Karpas-422 (cell line): ENCODE measurements around the gene RABGAP1L. TPM values are rescaled to one million over a fixed set of nuclear protein-coding genes. Genes with fewer than 3 reads are reported as not detected.

Experiments used
- DNase-seq: peaks from one replicate; pipeline ENCODE4 v3.0.0-alpha.2; 2015
- H2AFZ ChIP-seq: fragments of 200-600 bp; sonication (generic); 2 replicates; pipeline ENCODE4 v1.6.1; 2014; ENCODE audit warnings: antibody characterized with exemption, low read length, mixed read lengths
- H3K27ac ChIP-seq: fragments of 200-600 bp; sonication (generic); 2 replicates; pipeline ENCODE4 v1.5.1; 2014; ENCODE audit warnings: mild to moderate bottlenecking, low read length, moderate library complexity
- H3K27me3 ChIP-seq: fragments of 200-600 bp; sonication (generic); 2 replicates; pipeline ENCODE4 v1.6.1; 2014; ENCODE audit warnings: low read length, mixed read lengths
- H3K36me3 ChIP-seq: fragments of 200-600 bp; sonication (generic); 2 replicates; pipeline ENCODE4 v1.6.1; 2014; ENCODE audit warnings: low read length, mixed read lengths; ENCODE audit not compliant: insufficient read depth
- H3K4me1 ChIP-seq: fragments of 200-600 bp; sonication (generic); 2 replicates; pipeline ENCODE4 v1.6.1; 2014; ENCODE audit warnings: mild to moderate bottlenecking, low read length, mixed read lengths
- H3K4me2 ChIP-seq: fragments of 200-600 bp; sonication (generic); 2 replicates; pipeline ENCODE4 v1.6.1; 2014; ENCODE audit warnings: low read length, low read depth, mild to moderate bottlenecking; ENCODE audit not compliant: poor library complexity, severe bottlenecking
- H3K4me3 ChIP-seq: fragments of 200-600 bp; sonication (generic); 2 replicates; pipeline ENCODE4 v1.5.1; 2014; ENCODE audit warnings: mild to moderate bottlenecking, antibody characterized with exemption, low read length, mixed read lengths
- H3K79me2 ChIP-seq: fragments of 200-600 bp; sonication (generic); 2 replicates; pipeline ENCODE4 v1.6.1; 2014; ENCODE audit warnings: mild to moderate bottlenecking, low read length, mixed read lengths
- H3K9ac ChIP-seq: fragments of 200-600 bp; sonication (generic); 2 replicates; pipeline ENCODE4 v1.6.0; 2014; ENCODE audit warnings: low read length
- H3K9me2 ChIP-seq: fragments of 200-600 bp; sonication (generic), shearing (Covaris generic); replicated peaks from 2 replicates; pipeline ENCODE4 v1.6.0; 2014; ENCODE audit warnings: mild to moderate bottlenecking, low read length, moderate library complexity; ENCODE audit not compliant: insufficient read depth
- H3K9me3 ChIP-seq: fragments of 300-700, 200-600 bp; sonication (generic); 2 replicates; pipeline ENCODE4 v1.6.1; 2014; ENCODE audit warnings: low read length, mixed read lengths
- H4K20me1 ChIP-seq: fragments of 200-600 bp; sonication (generic); 2 replicates; pipeline ENCODE4 v1.6.1; 2014; ENCODE audit warnings: mild to moderate bottlenecking, antibody characterized with exemption, low read length, low read depth; ENCODE audit not compliant: insufficient read depth
- total RNA-seq: library from RNA; depleted of rRNA; stranded (reverse); fragments of >200 nt; shearing (Covaris generic); gene quantifications from 2 replicates; pipeline ENCODE4 v1.2.3, GENCODE V29; 2014; ENCODE audit warnings: low replicate concordance

RABGAP1L gene
- total RNA-seq, 1 experiment from 2014 or later, result 28.9 TPM

DNA sequence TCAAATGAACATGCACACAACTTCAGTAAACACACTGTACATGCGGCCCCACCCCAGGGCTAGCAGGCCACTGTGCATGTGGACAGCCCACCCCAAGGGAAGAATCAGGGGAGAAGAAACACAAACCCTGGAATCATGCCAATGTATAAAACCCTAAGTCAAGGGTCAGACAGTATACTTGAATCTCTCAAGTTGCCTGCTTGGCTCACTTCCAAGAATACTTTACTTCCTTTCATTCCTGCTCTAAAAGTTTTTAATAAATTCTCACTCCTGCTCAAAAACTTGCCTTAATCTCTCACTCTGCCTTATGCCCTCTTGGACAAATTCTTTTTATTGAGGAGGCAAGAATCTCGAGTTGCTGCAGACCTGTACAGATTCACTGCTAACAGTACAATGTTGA is 609.2 kb downstream of the RABGAP1L start:
- no peak for DNase-seq
- no peaks in the 10 kb centered on the region for H3K79me2 ChIP-seq
- no peak overlapping the region for H3K4me3 ChIP-seq
- H3K4me1 ChIP-seq, result no peaks in the 10 kb centered on the region
- no peaks in the 10 kb centered on the region for H3K27me3 ChIP-seq
- no peaks in the 10 kb centered on the region for H3K36me3 ChIP-seq
- H2AFZ ChIP-seq, result no peak overlapping the region
- no peaks in the 10 kb centered on the region for H3K9me3 ChIP-seq
- no peaks in the 10 kb centered on the region for H3K9me2 ChIP-seq
- H3K4me2 ChIP-seq, result no peak overlapping the region
- H3K27ac ChIP-seq, result no peak overlapping the region
- no peak overlapping the region for H3K9ac ChIP-seq
- H4K20me1 ChIP-seq, result no peaks in the 10 kb centered on the region

DNA sequence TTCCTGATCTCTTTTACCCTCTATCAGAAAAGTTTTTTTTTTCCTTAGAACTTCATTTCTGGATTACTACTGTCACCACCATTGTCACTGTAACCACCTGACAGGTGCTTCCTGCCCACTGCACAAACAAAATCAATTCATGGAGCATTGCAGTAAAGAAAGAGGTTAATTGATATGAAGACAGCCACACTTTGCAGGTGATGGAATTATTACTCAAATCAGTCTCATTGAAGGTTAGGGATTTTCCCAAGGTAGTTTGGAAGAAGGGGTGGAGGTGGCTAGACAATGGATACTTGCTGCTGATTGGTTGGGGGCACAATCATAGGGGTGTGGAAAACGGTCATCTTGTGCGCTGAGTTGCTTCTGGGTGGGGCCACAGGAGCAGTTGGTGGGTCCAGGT is 609.6 kb downstream of the RABGAP1L start:
- no peak overlapping the region for H2AFZ ChIP-seq
- no peaks in the 10 kb centered on the region for H3K4me1 ChIP-seq
- H3K4me3 ChIP-seq, result no peak overlapping the region
- no peak overlapping the region for H3K9ac ChIP-seq
- no peaks in the 10 kb centered on the region for H3K9me3 ChIP-seq
- no peaks in the 10 kb centered on the region for H4K20me1 ChIP-seq
- no peaks in the 10 kb centered on the region for H3K27me3 ChIP-seq
- H3K9me2 ChIP-seq, result no peaks in the 10 kb centered on the region
- no peak overlapping the region for H3K27ac ChIP-seq
- DNase-seq, result no peak
- no peaks in the 10 kb centered on the region for H3K79me2 ChIP-seq
- no peaks in the 10 kb centered on the region for H3K36me3 ChIP-seq
- no peak overlapping the region for H3K4me2 ChIP-seq

DNA sequence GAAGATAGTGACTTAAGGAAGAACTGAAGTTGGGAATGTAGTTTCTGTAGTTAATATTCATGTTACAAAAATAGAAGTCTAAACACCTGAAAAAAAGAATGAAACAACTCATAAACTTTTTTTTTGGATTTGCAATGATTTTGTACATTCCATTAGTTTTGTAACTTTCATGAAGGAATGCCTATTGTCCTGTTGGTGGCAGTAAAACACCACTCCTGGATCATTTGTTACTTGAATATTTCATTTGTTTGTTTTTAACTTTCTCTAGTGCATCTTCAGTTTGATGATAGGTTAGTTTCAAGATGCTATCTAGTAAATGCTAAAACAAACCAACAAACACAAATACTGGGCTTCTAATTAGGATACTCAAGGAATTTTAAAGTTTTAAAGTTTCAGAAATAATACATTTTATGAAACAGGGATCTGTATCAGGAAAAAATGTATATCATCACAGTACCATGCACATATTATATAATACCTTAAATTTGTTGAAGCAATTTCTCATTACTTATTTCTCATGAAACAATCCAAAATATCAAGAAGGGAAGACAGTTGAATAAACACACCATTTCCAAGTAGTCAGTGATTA is 610.7 kb downstream of the RABGAP1L start:
- H4K20me1 ChIP-seq, result no peaks in the 10 kb centered on the region
- H3K9ac ChIP-seq, result no peak overlapping the region
- no peak overlapping the region for H3K4me2 ChIP-seq
- no peaks in the 10 kb centered on the region for H3K4me1 ChIP-seq
- H3K9me2 ChIP-seq, result no peaks in the 10 kb centered on the region
- no peak overlapping the region for H3K27ac ChIP-seq
- H3K36me3 ChIP-seq, result no peaks in the 10 kb centered on the region
- H3K27me3 ChIP-seq, result no peaks in the 10 kb centered on the region
- no peak overlapping the region for H3K4me3 ChIP-seq
- H3K79me2 ChIP-seq, result no peaks in the 10 kb centered on the region
- DNase-seq, result peak; percentile 77
- no peak overlapping the region for H2AFZ ChIP-seq
- no peaks in the 10 kb centered on the region for H3K9me3 ChIP-seq

DNA sequence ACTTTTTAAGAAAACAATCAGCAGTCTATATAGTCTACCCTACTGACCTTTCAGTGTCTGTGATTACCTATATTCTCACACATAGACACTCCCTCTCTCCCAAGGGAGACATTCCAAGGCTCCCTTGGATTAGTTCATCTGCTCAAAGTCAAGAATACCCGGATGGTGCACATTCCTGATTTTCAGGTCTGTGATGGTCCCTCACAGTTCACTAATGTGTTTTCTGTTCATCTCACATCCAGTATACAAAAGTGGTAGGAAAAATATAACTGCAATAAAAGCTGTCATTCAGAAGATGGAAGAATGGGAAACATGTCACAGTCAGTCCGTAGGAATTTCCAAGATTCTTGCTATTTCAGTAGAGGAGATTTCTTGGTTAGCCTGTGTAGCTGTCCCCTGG is 616.3 kb downstream of the RABGAP1L start:
- H3K27ac ChIP-seq, result no peak overlapping the region
- no peaks in the 10 kb centered on the region for H3K4me1 ChIP-seq
- H3K27me3 ChIP-seq, result no peaks in the 10 kb centered on the region
- no peaks in the 10 kb centered on the region for H3K9me2 ChIP-seq
- no peak overlapping the region for H3K4me2 ChIP-seq
- no peak overlapping the region for H3K9ac ChIP-seq
- DNase-seq, result no peak
- H4K20me1 ChIP-seq, result no peaks in the 10 kb centered on the region
- H2AFZ ChIP-seq, result no peak overlapping the region
- no peaks in the 10 kb centered on the region for H3K9me3 ChIP-seq
- H3K36me3 ChIP-seq, result no peaks in the 10 kb centered on the region
- H3K4me3 ChIP-seq, result no peak overlapping the region
- H3K79me2 ChIP-seq, result no peaks in the 10 kb centered on the region

DNA sequence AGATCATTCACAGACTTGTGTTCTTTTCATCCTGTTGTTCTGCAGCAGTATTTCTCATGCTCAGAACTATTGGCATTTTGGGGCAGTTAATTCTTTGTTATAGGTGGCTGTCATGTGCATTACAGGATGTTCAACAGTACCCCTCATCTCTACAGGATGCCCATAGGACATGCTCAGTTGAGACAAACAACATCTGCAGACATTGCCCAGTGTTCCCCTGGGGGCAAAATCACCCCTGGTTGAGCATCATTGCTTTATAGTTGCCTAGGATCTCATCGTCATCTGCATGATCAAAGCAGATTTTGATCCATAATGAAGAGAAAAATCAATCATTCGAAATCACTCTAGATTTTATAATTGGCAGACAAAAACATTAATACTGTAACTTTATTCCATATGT is 617.9 kb downstream of the RABGAP1L start:
- Histone ChIP-seq H3K36me3 (no peaks in the 10 kb centered on the region), H3K9ac (no peak overlapping the region), H3K4me1 (no peaks in the 10 kb centered on the region), H3K9me3 (no peaks in the 10 kb centered on the region), H3K27ac (no peak overlapping the region), H3K9me2 (no peaks in the 10 kb centered on the region), H2AFZ (no peak overlapping the region), H3K4me3 (no peak overlapping the region), H3K4me2 (no peak overlapping the region), H4K20me1 (no peaks in the 10 kb centered on the region), H3K79me2 (no peaks in the 10 kb centered on the region), H3K27me3 (no peaks in the 10 kb centered on the region)
- no peak for DNase-seq

DNA sequence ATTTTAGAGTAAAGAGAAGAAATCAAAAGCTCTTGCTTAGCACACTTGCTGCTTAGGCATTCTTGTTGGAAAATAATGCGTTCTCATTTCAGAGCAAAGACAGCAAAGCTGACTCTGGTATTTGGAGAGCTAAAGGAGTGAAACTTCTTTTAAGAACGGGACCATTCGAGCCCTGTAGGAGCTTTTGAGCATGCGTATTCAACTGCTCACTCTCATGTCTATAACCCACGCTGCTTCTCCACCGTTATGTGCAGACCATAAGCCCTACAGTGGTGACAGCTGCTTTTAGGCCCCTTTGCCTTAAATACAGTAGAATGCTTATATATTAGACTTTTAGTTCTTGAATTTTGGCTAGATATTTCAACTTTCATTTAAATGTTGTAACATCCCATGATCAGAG is 626.2 kb downstream of the RABGAP1L start:
- no peaks in the 10 kb centered on the region for H3K9me2 ChIP-seq
- DNase-seq, result no peak
- no peaks in the 10 kb centered on the region for H3K9me3 ChIP-seq
- H2AFZ ChIP-seq, result no peak overlapping the region
- H3K4me1 ChIP-seq, result no peaks in the 10 kb centered on the region
- H3K79me2 ChIP-seq, result no peaks in the 10 kb centered on the region
- H3K4me3 ChIP-seq, result no peak overlapping the region
- H3K27me3 ChIP-seq, result no peaks in the 10 kb centered on the region
- no peak overlapping the region for H3K27ac ChIP-seq
- H3K36me3 ChIP-seq, result no peaks in the 10 kb centered on the region
- H3K4me2 ChIP-seq, result no peak overlapping the region
- no peak overlapping the region for H3K9ac ChIP-seq
- no peaks in the 10 kb centered on the region for H4K20me1 ChIP-seq

DNA sequence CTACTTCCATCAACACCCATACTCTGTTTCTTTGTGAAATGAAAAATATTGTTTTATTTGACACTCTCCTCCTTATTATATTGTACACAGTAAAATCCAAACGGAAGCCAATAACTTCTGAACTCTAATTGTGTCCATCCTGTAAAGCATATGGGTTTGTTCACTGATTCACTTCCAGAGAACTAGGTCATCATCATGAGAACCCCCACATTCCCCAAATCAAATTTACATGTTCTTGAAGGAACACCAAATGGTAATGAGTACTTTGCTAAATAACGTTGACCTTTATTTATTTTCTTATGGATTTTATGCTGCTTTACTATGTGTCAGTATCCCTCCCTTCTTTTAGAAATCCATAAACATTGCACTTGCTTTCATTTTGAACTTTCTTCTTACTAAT is 627.0 kb downstream of the RABGAP1L start:
- Histone ChIP-seq H3K9me3 (no peaks in the 10 kb centered on the region), H3K36me3 (no peaks in the 10 kb centered on the region), H3K79me2 (no peaks in the 10 kb centered on the region), H3K4me1 (no peaks in the 10 kb centered on the region), H4K20me1 (no peaks in the 10 kb centered on the region), H3K27ac (no peak overlapping the region), H3K4me3 (no peak overlapping the region), H3K9ac (no peak overlapping the region), H3K4me2 (no peak overlapping the region), H3K9me2 (no peaks in the 10 kb centered on the region), H2AFZ (no peak overlapping the region), H3K27me3 (no peaks in the 10 kb centered on the region)
- no peak for DNase-seq

DNA sequence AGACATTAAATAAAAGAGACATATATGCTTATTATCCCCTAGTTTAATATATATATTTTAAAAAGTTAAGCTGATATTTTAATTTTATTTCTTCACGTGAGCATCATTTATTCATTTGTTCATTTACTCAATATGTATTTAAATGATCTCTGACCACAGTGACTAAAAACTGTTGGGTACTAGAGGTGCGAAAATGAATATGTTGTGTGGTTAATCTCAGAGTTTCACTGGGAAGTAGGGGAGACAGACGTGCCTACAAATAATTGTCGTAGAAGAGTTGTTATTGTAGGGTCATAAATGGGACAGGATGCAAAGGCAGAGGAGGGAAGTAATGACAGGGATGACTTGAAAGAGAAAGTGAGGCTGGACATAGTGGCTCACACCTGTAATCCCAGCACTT is 627.4 kb downstream of the RABGAP1L start:
- Histone ChIP-seq H3K4me2 (no peak overlapping the region), H3K9me3 (no peaks in the 10 kb centered on the region), H3K79me2 (no peaks in the 10 kb centered on the region), H3K36me3 (no peaks in the 10 kb centered on the region), H3K9me2 (no peaks in the 10 kb centered on the region), H3K4me3 (no peak overlapping the region), H3K4me1 (no peaks in the 10 kb centered on the region), H3K27me3 (no peaks in the 10 kb centered on the region), H4K20me1 (no peaks in the 10 kb centered on the region), H3K27ac (no peak overlapping the region), H3K9ac (no peak overlapping the region), H2AFZ (no peak overlapping the region)
- no peak for DNase-seq

DNA sequence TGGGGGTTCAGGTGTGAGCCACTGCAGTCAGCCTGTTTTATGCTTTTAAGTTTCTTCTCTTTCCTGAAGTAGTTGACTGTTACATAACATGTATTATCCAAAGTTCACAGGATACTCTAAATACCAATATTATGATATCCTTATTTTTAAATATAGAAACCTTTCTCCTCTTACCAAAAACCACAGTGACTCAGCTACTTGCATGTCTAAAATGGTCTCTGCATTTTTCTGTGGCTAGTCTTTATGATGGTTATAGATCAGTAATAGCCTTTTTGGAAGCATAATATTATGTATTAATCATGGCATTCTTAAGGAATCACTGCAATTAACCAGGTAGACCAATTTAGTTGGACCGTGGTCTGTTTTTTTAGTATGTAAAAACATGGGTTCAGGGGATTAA is 629.7 kb downstream of the RABGAP1L start:
- no peaks in the 10 kb centered on the region for H3K27me3 ChIP-seq
- H3K4me3 ChIP-seq, result no peak overlapping the region
- H4K20me1 ChIP-seq, result no peaks in the 10 kb centered on the region
- no peaks in the 10 kb centered on the region for H3K9me2 ChIP-seq
- H3K4me1 ChIP-seq, result no peaks in the 10 kb centered on the region
- H3K4me2 ChIP-seq, result no peak overlapping the region
- H3K79me2 ChIP-seq, result no peaks in the 10 kb centered on the region
- no peak for DNase-seq
- H3K27ac ChIP-seq, result no peak overlapping the region
- H3K9ac ChIP-seq, result no peak overlapping the region
- H3K36me3 ChIP-seq, result no peaks in the 10 kb centered on the region
- H2AFZ ChIP-seq, result no peak overlapping the region
- no peaks in the 10 kb centered on the region for H3K9me3 ChIP-seq
